Regular cardiac myocyte (primary cell): ENCODE measurements around the gene VPS13A. TPM values are rescaled to one million over a fixed set of nuclear protein-coding genes. Genes with fewer than 3 reads are reported as not detected.

Source experiments
- total RNA-seq: library from RNA; depleted of rRNA; stranded (reverse); fragments of >200 nt; gene quantifications from 2 replicates; pipeline ENCODE4 v1.2.3, GENCODE V29; 2014

The VPS13A gene
- total RNA-seq = 17.3 and 36.4 TPM in 2 replicates

DNA sequence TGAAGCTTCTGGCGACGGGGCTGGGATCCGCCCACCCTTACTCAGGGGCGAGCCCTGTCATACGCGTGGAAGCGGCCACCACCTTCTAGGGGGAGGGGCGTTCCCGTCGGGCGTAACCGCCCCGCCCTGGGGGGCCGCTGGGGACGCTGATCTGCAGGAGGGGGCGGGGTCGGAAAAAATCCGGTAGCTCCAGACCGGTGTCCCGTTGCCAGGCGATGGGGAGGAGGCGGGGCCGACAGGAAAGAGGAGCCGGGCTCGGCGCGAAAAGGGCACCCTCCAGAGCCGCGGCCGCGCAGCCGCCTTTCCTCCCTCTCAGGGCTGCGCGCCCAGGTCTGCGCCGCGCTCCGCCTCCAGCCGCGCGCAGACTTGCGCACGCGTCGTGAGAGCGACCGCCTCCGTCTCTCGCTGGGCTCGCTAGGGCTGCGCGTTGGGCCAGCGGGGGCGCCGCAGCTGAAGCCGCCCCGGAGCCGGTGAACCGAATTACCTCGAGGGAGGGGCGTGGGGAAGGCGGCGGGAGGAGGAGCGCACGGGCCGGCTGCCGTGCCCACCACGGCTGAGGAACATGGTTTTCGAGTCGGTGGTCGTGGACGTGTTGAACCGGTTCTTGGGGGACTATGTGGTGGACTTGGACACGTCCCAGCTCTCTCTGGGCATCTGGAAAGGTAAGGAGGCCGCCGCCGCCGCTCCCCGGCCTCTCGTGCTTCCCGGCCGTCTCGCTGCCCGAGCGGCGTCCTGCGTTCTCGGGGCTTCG lies at the start of gene VPS13A:
Gene VPS13A, plus strand, starts transcription at position 392 of the 751 bp plus-strand sequence. Its CDS starts 171 bp downstream, at position 563.

Other genes with a start within 250 kb of the VPS13A start
- gene FOXB2, start 157.9 kb upstream of the VPS13A start, total RNA-seq = not detected in 2 replicates